Measurements from ENCODE around the gene FCHSD2.
"Not testable (repeated sequence)": the region's sequence is repeated elsewhere in the genome, so short reads cannot be mapped to it uniquely, and the experiment has no call there.

Gene FCHSD2

GRCh38 chr11:72814286-72815109 is 327.6 kb downstream of the FCHSD2 start, which contains the start of gene ATG16L2:
Gene ATG16L2 (plus strand): TSS chr11:72814411. CDS start chr11:72814446, 35 bp downstream.
- peak; percentile 78 to 89 (median 83) for DNase-seq

- peak in 3 of 5 donors; percentile 67 to 89 (median 76) for DNase-seq
Measured at GRCh38 chr11:72813740-72814285, 328.3 kb downstream of the FCHSD2 start.

- DNase-seq = peak; percentile 22 to 85 (median 45)
Measured at GRCh38 chr11:72812967-72813739, 329.0 kb downstream of the FCHSD2 start.

DNA sequence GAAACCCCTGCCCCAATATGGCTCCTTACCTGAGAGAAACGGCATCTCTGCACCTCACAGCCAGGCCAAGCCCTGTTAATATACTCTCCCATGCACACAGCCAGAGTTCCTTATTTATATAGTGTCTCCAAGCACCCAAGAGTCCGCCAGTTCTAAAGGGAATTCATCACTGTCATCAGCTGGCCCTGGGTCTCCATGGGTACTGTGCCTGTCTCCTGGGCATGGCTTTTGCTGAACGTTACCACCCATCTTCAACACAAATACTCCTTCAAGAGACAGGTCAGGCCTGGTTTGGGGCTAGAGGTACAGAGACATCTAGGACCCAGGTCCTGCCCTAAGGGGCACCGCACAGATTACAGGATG is 329.5 kb downstream of the FCHSD2 start:
- DNase-seq = no peak

DNA sequence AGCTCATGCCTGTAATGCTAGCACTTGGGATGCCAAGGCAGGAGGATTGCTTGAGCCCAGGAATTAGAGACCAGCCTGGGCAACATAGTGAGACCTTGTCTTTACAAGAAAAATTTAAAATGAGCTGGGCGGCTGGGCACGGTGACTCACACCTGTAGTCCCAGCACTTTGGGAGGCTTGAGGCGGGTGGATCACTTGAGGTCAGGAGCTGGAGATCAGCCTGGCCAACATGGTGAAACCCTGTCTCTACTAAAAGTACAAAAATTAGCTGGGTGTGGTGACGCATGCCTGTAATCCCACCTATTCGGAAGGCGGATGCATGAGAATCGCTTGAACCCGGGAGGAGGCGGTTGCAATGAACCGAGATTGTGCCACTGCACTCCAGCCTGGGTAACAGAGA is 330.4 kb downstream of the FCHSD2 start:
- not testable (repeated sequence) for DNase-seq

DNA sequence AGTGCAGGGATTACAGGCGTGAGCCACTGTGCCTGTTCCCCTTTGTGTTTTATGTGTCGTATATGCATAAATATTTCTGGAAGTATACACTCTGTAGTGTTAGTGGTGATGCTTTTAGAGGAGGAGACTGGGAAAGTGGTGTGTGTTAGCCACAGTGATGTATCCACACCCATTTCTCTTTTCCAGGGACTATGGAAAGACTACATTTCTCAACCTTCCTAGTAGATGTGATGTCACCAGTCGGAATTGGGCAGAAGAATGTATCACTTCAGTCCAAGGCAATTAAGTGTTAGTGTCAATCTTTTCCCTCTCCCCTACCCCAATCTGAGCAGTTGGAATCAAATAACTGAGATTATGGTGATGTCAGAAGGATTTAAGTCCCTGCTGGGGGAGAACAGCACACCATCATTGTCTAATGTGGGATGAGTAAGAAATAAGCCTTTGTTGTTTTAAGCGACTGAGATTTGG is 333.8 kb downstream of the FCHSD2 start:
- no peak for DNase-seq

- DNase-seq = no peak
Measured at GRCh38 chr11:72807792-72808191, 334.3 kb downstream of the FCHSD2 start.

- DNase-seq = no peak
Measured at GRCh38 chr11:72807021-72807693, 335.0 kb downstream of the FCHSD2 start.

- not testable (repeated sequence) for DNase-seq
Measured at GRCh38 chr11:72806378-72806777, 335.7 kb downstream of the FCHSD2 start.

DNA sequence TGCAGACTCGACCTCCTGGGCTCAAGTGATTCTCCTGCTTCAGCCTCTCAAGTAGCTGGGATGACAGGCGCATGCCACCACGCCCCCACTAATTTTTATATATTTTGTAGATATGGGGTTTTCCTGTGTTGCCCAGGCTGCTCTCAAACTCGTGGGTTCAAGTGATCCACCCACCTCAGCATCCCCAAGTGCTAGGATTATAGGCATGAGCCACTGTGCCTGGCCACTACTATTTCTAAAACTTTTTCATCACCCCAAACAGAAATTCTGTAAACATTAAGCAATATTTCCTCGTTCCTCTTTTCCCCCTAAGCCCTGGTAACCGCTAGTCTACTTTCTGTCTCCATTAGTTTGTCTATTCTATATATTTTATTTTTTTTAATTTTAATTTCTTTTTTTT is 336.9 kb downstream of the FCHSD2 start:
- DNase-seq = no peak

- DNase-seq = no peak
Measured at GRCh38 chr11:72802822-72803221, 339.3 kb downstream of the FCHSD2 start.

DNA sequence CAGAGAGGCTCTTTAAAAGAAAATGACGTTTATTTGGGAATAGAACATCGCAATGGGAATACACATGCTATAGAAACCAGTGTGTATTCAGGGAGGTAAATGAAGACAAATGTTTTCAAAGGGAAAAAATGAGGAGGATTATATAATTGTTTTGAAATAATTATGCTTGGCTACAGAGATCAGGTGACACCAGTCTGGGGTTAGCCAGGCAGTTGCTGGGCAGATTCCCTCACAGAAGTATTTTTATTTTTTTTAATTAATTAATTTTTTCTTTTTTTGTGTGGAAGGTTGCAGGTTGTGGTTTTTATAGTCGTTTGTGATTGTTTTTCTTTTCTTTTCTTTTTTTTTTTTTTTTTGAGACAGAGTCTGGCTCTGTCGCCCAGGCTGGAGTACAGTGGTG is 342.7 kb downstream of the FCHSD2 start:
- no peak for DNase-seq

GRCh38 chr11:72798361-72798760 is 343.8 kb downstream of the FCHSD2 start:
- no peak for DNase-seq

DNA sequence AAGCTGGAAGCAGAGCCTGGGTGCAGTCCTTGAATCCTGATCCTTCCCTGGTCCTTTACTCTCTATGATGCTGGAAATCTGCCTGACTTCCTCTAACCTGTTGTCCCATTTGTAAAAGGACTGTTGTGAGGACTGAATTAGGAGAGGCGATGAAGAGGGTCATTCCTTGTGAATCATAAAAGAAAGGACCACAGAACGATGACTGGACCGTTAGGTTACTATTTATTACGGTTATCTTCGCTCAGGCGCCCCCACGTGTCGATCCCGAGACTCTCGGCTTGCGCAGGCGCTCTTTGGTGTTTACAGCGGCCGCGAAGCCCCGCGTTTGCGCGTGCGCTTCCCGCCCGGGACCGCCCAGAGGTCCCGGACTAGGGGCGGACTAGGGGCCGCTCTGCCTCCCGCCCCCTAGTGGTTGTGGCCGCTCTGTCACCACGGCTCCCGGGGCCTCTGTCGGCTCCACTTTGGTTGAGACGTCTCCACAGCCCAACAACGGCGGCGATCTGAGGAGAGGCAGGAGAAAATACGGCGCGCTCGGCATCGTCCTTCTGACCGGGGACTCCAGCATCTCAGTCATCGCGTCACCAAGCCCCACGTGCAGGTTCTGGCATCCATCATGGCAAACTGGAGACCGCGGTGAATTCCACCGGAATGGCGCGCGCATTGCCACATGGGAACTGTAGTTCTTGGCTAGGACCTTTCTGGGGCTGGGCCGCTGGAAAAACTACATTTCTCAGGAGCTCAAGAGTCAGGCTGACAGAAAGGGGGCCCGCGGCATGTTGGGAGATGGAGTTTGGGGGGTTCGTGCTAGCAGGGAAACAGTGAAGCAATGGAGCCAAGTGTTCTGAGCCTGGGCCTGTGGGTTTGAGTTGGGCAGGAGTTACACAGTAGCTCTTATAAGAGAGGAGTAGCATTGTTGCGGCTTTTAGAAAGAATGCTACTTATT is 348.4 kb downstream of the FCHSD2 start, which contains the start of gene STARD10:
STARD10 (minus strand) TSS at position 623 of the 943 bp plus-strand sequence. CDS start 12,866 bp downstream, outside the sequence.
- peak; percentile 86 to 96 (median 90) for DNase-seq

DNA sequence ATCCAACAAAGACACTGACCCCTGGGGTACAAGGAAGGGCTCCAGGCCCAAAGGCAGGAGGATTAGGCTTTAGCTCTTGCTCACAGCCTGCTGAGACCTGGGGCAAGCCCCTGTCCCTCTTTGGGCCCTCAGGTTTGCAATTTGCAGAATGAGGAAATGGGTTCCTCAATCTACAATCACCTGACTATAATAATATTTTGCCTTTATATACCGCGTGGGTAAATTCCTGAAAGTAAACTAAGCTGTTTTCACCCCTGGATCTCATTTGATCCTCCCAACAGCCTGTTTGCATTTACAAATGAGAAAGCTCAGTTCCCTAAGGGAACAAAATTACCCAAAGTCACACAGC is 349.1 kb downstream of the FCHSD2 start:
- no peak for DNase-seq

GRCh38 chr11:72792437-72793021 is 349.6 kb downstream of the FCHSD2 start:
- no peak for DNase-seq

DNA sequence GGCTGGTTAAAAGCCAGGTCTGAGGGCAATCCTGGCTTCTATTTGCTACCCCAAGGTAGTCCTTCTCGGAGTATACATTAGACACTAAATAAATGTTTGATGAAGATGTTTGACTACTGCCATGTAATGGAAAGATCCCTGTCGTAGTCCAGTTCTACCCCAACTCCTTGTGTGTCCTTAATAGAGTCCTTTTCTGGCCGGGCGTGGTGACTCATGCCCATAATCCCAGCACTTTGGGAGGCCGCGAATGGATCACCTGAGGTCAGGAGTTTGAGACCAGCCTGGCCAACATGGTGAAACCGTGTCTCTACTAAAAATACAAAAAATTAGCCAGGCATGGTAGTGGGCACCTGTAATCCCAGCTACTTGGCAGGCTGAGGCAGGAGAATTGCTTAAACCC is 350.9 kb downstream of the FCHSD2 start:
- DNase-seq = not testable (repeated sequence)

- DNase-seq = no peak
Measured at GRCh38 chr11:72789493-72790131, 352.5 kb downstream of the FCHSD2 start.

GRCh38 chr11:72788241-72788640 is 353.9 kb downstream of the FCHSD2 start:
- no peak for DNase-seq
